Activated CD8-positive, alpha-beta memory T cell treated with anti-CD3 and anti-CD28 coated beads, Interleukin-2, amount 50 U/mL, for 48 hours (primary cell): ENCODE data around the gene SCD.

Experiments used
- DNase-seq: peaks from one replicate; pipeline ENCODE4 v3.0.0-alpha.2; 2020

Gene SCD

GRCh38 chr10:100340948-100341847 lies 5.8 kb upstream of the SCD start:
- DNase-seq = no peak

- DNase-seq = peak; percentile 65
Measured at GRCh38 chr10:100341953-100342626, 4.9 kb upstream of the SCD start.

GRCh38 chr10:100342627-100342972 lies 4.4 kb upstream of the SCD start:
- DNase-seq = no peak

GRCh38 chr10:100344241-100344788 lies 2.7 kb upstream of the SCD start:
- DNase-seq = no peak

GRCh38 chr10:100345570-100346330 lies 1.3 kb upstream of the SCD start:
- no peak for DNase-seq

GRCh38 chr10:100346351-100346764 lies 675 bp upstream of the SCD start:
- peak; percentile 89 for DNase-seq

DNA sequence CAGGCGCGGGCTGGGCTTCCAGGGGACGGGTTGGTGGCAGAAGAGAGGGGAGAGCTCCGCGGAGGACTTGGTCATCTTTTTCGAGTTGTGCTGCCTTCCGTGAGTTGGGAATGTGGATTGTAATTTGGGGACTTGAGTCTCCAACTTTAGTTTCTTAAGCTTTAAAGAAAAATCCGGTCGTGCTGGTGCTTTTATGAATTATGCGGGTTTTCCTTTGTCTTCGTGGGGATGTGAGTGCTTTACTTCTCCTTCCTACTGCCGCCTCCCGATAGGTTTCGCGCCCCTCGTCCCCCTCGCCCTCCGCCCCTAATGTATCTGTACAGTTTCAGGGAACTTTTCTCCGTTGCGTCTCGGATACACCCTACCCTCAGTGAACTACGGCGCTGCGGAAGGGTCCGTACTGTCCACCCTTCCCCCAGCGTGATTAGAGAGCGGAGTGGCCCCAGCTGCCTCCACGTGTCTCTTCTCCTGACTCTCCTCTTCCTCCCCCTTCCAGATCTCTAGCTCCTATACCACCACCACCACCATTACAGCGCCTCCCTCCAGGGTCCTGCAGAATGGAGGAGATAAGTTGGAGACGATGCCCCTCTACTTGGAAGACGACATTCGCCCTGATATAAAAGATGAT lies 649 bp downstream of the SCD start:
- DNase-seq = no peak

DNA sequence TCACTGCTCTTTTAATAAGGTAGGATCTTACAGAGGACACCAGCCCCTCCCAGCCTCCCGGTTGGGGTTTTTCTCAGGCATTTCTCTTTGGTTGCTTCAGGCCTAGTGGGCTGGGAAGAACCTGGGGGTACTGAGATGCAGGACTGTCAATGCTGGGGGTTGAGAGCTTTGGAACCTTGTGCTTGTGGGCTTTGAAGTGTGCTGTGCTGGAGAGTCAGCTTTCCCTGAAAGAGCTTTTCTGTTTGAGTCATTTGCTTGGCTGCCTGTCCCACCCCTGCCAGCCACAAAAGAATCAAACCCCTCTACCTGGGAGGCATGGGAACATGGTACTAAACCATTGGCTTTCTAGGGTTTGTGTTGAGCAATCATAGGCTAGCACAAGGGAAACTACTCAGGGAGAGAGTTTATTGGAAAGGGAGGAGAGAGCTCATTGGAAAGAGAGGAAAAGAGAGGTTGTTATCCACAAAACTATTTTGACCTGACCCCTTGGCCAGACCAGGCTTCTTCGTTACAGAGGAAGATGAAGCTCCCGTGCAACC lies 1.4 kb downstream of the SCD start:
- no peak for DNase-seq

DNA sequence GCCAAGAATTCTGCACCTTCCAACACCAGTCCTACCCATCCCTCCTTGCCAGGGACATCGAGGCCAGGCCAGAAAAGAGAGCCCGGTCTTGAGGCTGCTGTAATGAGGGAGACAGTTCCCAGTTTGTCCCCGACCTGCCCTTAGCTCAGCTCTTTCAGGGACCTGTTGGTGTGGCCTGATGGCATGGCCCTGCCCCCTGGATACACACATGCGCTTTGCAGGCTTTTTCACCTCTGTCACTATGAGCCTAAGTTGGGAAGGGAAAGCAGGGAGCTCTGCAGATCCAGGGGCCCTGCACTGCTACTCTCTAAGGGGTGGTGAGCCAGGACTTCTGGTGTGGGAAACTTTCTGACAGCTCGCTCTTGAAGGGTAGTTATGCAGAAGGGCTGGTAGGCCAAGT lies 2.1 kb downstream of the SCD start:
- DNase-seq = no peak

- DNase-seq = no peak
Measured at GRCh38 chr10:100349672-100350071, 2.6 kb downstream of the SCD start.

DNA sequence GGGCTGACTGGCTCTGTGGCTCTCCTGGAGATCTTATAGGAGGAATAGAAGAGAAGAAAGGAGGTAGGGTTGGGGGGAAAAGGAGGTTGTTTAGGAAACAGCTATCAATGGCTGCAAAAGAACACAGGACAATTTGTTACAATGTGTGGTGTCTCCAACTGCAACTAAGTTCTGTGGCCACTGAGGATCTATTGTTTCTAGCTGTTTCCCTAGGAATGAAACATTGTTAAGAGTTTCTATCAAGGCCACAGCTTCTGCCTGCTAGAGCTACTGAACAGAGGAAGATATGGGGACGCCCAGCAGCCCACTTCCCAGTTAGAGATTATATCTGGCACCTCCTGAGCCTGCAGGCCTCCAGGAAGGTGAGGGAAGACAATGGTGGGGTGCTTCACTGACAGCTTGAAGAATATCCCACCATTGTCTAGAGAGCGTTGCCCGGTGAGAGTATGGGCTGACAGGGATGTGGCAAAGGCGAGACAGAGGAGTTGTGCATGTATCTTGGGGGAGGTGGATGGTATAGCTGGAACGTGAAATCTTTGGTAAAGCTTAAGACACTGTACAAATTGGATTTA lies 4.0 kb downstream of the SCD start:
- no peak for DNase-seq

- no peak for DNase-seq
Measured at GRCh38 chr10:100353770-100354485, 6.9 kb downstream of the SCD start.

GRCh38 chr10:100355086-100355485 lies 8.1 kb downstream of the SCD start:
- no peak for DNase-seq

GRCh38 chr10:100356067-100357017 lies 9.3 kb downstream of the SCD start:
- no peak for DNase-seq

GRCh38 chr10:100357059-100357858 lies 10.2 kb downstream of the SCD start:
- DNase-seq = no peak

DNA sequence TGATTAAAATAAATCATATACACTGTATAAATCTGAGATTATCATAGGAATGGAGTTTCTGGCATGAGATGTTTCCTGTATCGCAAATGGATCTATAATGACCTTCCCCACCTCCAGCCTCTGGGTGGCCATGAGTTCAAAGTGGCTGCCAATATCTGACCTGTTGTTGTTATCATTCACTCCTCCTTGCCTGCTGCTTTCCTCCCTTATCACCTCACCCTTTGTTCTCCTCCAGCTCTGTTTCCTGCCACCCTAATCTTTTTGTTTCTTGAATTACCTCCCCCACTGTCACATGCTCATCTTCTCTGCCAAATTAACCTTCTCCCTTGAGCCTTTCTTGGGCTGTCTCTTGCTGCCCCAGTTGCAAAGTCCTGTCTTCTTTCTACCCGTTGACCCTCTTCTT lies 12.0 kb downstream of the SCD start:
- no peak for DNase-seq

DNA sequence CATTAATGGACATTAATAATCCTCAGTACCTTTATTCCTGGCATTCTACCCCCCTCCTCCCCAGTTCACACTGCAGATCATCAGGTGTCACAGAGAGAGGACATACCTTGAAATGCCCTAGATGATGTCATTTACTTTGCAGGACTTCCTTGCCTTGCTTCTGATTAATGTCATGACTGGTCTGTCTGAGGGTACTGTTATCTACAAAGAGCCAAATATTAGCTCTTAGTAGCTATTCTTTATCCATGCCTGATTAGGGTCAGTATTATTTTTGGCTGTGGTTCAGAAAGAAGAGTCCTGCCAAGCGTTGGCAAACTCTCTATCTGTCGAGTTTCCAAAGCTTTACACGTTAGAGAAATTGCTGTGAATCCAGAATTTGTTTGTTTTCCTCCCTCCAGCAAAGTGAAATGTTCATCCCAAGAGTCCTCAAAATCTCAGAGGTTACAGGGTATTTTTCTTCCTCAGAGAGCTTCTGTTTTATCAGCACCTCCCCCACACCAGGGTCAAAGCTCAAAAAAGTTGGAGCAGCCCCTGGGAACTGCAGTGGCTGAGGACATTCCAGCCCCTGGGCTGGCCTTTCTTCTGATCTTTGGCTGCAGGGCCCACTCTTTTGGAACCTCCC lies 12.6 kb downstream of the SCD start:
- no peak for DNase-seq

- DNase-seq = no peak
Measured at GRCh38 chr10:100360234-100360633, 13.2 kb downstream of the SCD start.
